Ascending aorta (tissue), 2 donors: Measurements from ENCODE around the gene CPA5. TPM values are rescaled to one million over a fixed set of nuclear protein-coding genes. Genes with fewer than 3 reads are reported as not detected.

ENCODE experiments used
- DNase-seq, 2 donors: peaks; one replicate each; pipeline ENCODE4 v3.0.0-alpha.2; 2019; ENCODE audit warnings: low spot score in 2 of 2
- H3K27ac ChIP-seq, 2 donors: fragments of 200-600 bp; sonication (generic); one replicate each; pipeline ENCODE4 v1.5.1; 2016 to 2017; ENCODE audit warnings: mild to moderate bottlenecking in 1 of 2
- H3K27me3 ChIP-seq: fragments of 200-600 bp; sonication (generic); one replicate; pipeline ENCODE4 v1.5.1; 2017
- H3K36me3 ChIP-seq, 2 donors: fragments of 200-600 bp; sonication (generic); one replicate each; pipeline ENCODE4 v1.5.1; 2016
- H3K4me1 ChIP-seq, 2 donors: fragments of 200-600 bp; sonication (generic); one replicate each; pipeline ENCODE4 v1.5.1; 2016 to 2017; ENCODE audit warnings: mild to moderate bottlenecking in 1 of 2
- H3K4me3 ChIP-seq, 2 donors: fragments of 200-600 bp; sonication (generic); one replicate each; pipeline ENCODE4 v1.5.1; 2016 to 2017; ENCODE audit warnings: mild to moderate bottlenecking in 1 of 2
- H3K9me3 ChIP-seq, 2 donors: fragments of 200-600 bp; sonication (generic); one replicate each; pipeline ENCODE4 v1.5.1; 2016
- intact Hi-C: fragments of 100-400 bp; cut with DNase I; formaldehyde crosslinking; loops from one replicate; pipeline ENCODE4 v1.15.1; 2023
- total RNA-seq: library from RNA; depleted of rRNA; stranded (reverse); fragments of >200 nt; gene quantifications from one replicate; pipeline ENCODE4 v1.1.0, GENCODE V29; 2016
- TF ChIP-seq, protein P1 (sequence below), 3 experiments: fragments of 200-600 bp in 2 of 3; fragments of 450-650 bp in 1 of 3; sonication (generic) in 2 of 3; IDR thresholded peaks; one replicate each; pipeline ENCODE4 v1.5.1; 2016 to 2019; ENCODE audit warnings: antibody characterized with exemption in 3 of 3, mild to moderate bottlenecking in 1 of 3, moderate library complexity in 1 of 3

CPA5 gene
- total RNA-seq, 1 donor from 2014 or later, result not detected

DNA sequence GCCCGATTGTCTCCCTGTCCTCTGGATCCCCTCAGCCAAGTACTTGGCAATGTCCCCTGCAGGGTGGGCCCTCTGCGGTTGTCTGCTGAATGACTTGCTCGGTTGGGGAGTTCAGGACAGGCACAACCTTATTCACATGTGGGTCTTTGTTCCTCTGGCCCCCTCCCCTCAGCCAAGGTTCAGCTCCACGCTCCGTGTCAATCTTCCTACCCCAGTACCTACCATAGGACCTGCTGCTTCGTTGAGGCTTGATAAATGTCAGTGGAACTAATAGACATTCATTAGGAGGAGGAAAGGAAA is 7.1 kb downstream of the CPA5 start:
- Histone ChIP-seq H3K27me3 (no peaks in the 10 kb centered on the region), H3K36me3 (no peaks in the 10 kb centered on the region), H3K4me1 (peaks cover 7 to 20% of the 10 kb centered on the region in 2 donors), H3K4me3 (no peak overlapping the region), H3K9me3 (no peaks in the 10 kb centered on the region), H3K27ac (peak overlapping the region in 1 of 2 donors; percentile 36)
- intact Hi-C loops, result loop anchor here (5.0 to 10.0 kb wide), 2 partner anchors 57 to 91 kb away; partner anchors contain the start of genes CEP41 and CPA4
- no peak for DNase-seq
- TF ChIP-seq, protein P1, sequence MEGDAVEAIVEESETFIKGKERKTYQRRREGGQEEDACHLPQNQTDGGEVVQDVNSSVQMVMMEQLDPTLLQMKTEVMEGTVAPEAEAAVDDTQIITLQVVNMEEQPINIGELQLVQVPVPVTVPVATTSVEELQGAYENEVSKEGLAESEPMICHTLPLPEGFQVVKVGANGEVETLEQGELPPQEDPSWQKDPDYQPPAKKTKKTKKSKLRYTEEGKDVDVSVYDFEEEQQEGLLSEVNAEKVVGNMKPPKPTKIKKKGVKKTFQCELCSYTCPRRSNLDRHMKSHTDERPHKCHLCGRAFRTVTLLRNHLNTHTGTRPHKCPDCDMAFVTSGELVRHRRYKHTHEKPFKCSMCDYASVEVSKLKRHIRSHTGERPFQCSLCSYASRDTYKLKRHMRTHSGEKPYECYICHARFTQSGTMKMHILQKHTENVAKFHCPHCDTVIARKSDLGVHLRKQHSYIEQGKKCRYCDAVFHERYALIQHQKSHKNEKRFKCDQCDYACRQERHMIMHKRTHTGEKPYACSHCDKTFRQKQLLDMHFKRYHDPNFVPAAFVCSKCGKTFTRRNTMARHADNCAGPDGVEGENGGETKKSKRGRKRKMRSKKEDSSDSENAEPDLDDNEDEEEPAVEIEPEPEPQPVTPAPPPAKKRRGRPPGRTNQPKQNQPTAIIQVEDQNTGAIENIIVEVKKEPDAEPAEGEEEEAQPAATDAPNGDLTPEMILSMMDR (IDR thresholded peaks at IDR 0.05), result no peak

DNA sequence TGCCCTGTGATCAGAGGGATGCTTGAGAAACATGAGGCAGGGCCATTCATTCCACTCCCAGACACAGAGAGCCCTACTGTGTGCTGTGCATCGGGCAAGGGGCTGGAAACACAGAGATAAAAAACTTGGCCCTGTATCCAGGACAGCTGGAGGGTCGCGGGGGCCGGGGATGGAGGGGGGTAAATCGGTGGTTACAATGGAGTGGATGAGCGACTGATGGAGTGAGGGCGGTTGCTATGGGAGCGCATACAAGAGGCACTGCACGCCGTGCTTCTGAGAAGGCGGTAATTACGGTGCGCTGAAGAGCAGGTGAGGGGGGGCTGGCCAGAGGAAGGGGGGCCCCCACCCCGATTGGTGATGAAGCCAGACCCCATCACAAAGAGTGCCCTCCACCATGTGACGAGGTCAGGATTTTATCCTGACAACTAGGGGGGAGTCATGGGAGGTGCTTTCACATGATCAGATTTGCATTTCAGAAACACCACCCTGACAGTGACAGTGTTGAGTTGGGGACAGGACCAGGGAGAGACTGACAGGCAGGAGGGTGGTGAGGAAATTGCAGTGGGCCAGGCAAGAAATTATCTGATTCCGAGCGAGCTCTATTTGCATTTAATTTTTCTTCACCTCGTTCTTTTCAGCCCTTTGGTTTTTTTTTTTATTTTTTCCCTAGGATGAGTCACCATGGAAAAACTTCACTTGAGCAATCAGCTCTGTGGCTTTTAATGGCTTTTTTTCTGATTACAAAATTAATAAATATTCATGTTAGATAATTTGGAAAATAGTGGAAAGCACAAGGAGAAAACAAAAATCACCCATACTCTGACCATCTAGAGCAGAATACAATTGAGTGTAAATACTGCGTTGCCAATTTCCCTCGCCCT is 7.8 kb downstream of the CPA5 start:
- Histone ChIP-seq H3K4me3 (no peak overlapping the region), H3K27ac (peak overlapping the region; percentile 35 to 36), H3K4me1 (peaks cover 7 to 27% of the 10 kb centered on the region in 2 donors), H3K36me3 (no peaks in the 10 kb centered on the region), H3K27me3 (no peaks in the 10 kb centered on the region), H3K9me3 (no peaks in the 10 kb centered on the region)
- intact Hi-C loops, result loop anchor here (5.0 to 10.0 kb wide), 2 partner anchors 58 to 90 kb away; partner anchors contain the start of genes CEP41 and CPA4
- TF ChIP-seq, protein P1 (IDR thresholded peaks at IDR 0.05), result no peak
- no peak for DNase-seq

DNA sequence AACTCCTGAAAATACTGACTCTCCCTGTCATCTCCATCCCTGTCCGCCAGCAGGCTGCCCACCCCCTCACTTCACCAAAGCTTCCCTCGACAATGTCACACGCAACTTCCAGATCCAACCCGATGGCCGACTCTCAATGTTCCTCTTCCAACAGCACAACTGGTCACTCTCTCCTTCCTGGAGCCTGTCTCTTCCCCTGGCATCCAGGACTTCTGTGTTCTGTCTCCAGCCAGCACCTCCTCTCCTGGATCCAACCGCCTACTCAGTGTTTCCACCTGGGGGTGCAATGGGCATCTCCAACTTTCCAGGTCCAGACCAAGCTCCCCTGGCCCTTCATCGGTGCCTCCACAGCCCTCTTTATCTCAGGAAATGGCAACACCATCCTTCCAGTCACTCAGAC is 8.6 kb downstream of the CPA5 start:
- Histone ChIP-seq H3K4me1 (peaks cover 7 to 30% of the 10 kb centered on the region in 2 donors), H3K9me3 (no peaks in the 10 kb centered on the region), H3K27ac (peak overlapping the region in 1 of 2 donors; percentile 32), H3K36me3 (no peaks in the 10 kb centered on the region), H3K27me3 (no peaks in the 10 kb centered on the region), H3K4me3 (no peak overlapping the region)
- TF ChIP-seq, protein P1 (IDR thresholded peaks at IDR 0.05), result no peak
- intact Hi-C loops, result loop anchor here (5.0 to 10.0 kb wide), 2 partner anchors 58 to 89 kb away; partner anchors contain the start of genes CEP41 and CPA4
- no peak for DNase-seq

DNA sequence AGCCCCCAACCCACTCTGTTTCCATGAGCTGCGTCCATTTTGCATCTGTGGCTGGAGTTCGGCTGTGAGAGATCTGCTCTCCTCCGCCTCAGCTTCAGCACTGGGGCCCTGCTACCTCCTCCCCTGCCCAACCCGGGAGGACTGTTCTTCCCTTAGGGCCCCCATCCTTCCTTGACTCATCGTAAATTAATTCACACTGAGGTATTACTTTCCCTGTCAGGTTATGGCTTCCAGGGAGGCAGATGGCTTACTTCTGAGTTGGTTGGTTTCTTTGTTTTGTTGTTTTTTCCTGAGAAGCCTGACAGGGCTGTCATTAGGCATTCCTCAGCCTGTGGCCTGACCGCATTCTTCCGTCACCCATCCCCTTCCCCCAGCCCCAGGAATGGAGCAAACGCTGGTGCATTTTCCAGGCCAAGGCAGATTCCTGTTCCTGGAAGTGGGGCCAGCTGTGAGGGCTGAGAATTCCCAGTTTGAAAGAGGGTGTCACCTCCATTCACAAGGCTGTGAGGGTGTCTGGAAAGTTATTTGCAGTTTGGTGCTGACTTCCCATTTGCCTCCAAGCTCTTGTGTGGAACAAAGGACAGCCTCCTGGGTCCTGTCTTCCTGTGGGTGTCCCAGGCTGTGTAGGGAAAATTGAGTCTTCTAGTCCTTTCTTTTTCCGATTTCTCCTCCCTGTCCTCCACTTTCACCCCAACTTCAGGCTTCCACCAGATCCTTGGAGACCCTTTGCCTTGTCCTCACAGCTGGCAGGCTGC is 11.7 kb downstream of the CPA5 start:
- Histone ChIP-seq H3K36me3 (no peaks in the 10 kb centered on the region), H3K4me3 (no peak overlapping the region)
- intact Hi-C loops, result loop anchor here (10.0 kb wide), 1 partner anchor 61 kb away; the partner anchor contains the start of gene CPA4

More for the DNA sequence above, 11.7 kb downstream of the CPA5 start:
- TF ChIP-seq, protein P1 (IDR thresholded peaks at IDR 0.05), result no peak
- Histone ChIP-seq H3K4me1 (peaks cover 7 to 30% of the 10 kb centered on the region in 2 donors), H3K27me3 (no peaks in the 10 kb centered on the region), H3K9me3 (peaks cover 0 to 5% of the 10 kb centered on the region in 2 donors), H3K27ac (peak overlapping the region; percentile 55 to 77)
- peak in 1 of 2 donors; percentile 65 for DNase-seq
